HCT116 (cell line): Measurements from ENCODE around the gene MLX. TPM values are rescaled to one million over a fixed set of nuclear protein-coding genes. Genes with fewer than 3 reads are reported as not detected.

Experiments used
- ATAC-seq: fragments of 200-7000 bp; cut with Tn5 transposase; 2 replicates; pipeline ENCODE4 v1.9.1; 2020; ENCODE audit warnings: mild to moderate bottlenecking, moderate library complexity
- BruUV-seq: library from RNA; stranded (reverse); fragments of 400-500 nt; replicated peaks from 2 replicates; lab custom pipeline; 2021; lab: Mats Ljungman, UMichigan
- CTCF ChIA-PET: fragments of 300-600 bp; sonication (Branson Sonifier 250); formaldehyde crosslinking; loops from one replicate; lab custom pipeline; 2021; ENCODE audit warnings: antibody characterized with exemption; lab: Charles Lee
- POLR2A ChIA-PET: fragments of 300-600, 350-600 bp; sonication (Branson Sonifier 250); formaldehyde crosslinking; loops from one replicate; lab custom pipeline; 2021; ENCODE audit warnings: antibody characterized with exemption; lab: Charles Lee
- RAD21 ChIA-PET, 2 experiments: fragments of 300-600 bp; sonication (Branson Sonifier 250); formaldehyde crosslinking; loops; one replicate each; lab custom pipeline; 2023; ENCODE audit warnings: low total read pairs in 2 of 2; ENCODE audit not compliant: uncharacterized antibody in 2 of 2, unreplicated experiment in 2 of 2, low non-redundant PET in 1 of 2; lab: Charles Lee
- DNase-seq: peaks from one replicate; pipeline ENCODE4 v3.0.0-alpha.2; 2010; ENCODE audit warnings: low read depth, low spot score
- H2AFZ ChIP-seq: fragments of 200-600 bp; shearing (Covaris generic), sonication (generic); 2 replicates; pipeline ENCODE4 v1.6.1; 2017; ENCODE audit warnings: low read depth, mixed run types, mixed read lengths, antibody characterized with exemption, low read length; ENCODE audit not compliant: poor library complexity, severe bottlenecking
- H3K27ac ChIP-seq: 2 replicates; pipeline ENCODE4 v1.5.1; 2012; ENCODE audit warnings: low read depth, low read length
- H3K27me3 ChIP-seq: fragments of 200-600 bp; sonication (generic); 2 replicates; pipeline ENCODE4 v1.6.1; 2016; ENCODE audit warnings: mixed run types, low read length, mixed read lengths; ENCODE audit not compliant: insufficient read depth
- H3K36me3 ChIP-seq, 2 experiments: fragments of 200-500 bp in 1 of 2; fragments of 200-600 bp in 1 of 2; sonication (Bioruptor generic) in 1 of 2; sonication (generic) in 1 of 2; 2 replicates each; pipeline versions ENCODE4 v1.5.1 to v1.6.1; 2014 to 2016; ENCODE audit warnings: low read length in 2 of 2, inconsistent platforms in 1 of 2, mixed read lengths in 1 of 2, mixed run types in 1 of 2; ENCODE audit not compliant: insufficient read depth in 2 of 2, control insufficient read depth in 1 of 2
- H3K4me1 ChIP-seq, 2 experiments: fragments of 200-600 bp in 1 of 2; sonication (generic) in 1 of 2; 2 replicates each; pipeline versions ENCODE4 v1.5.1 to v1.6.1; 2012 to 2017; ENCODE audit warnings: low read length in 2 of 2, inconsistent platforms in 1 of 2, mild to moderate bottlenecking in 1 of 2, mixed read lengths in 1 of 2, mixed run types in 1 of 2, moderate library complexity in 1 of 2; ENCODE audit not compliant: insufficient read depth in 2 of 2, control insufficient read depth in 1 of 2
- H3K4me2 ChIP-seq: fragments of 200-600 bp; sonication (generic); 2 replicates; pipeline ENCODE4 v1.6.1; 2017; ENCODE audit warnings: mixed run types, low read length, mixed read lengths
- H3K4me3 ChIP-seq, 2 experiments: fragments of 200-600 bp in 1 of 2; sonication (generic) in 1 of 2; replicated peaks in 1 of 2; 2 replicates each; pipeline ENCODE4 v1.5.1; 2011 to 2016; ENCODE audit warnings: low read length in 2 of 2, control low read depth in 1 of 2, low read depth in 1 of 2, mild to moderate bottlenecking in 1 of 2, mixed read lengths in 1 of 2, mixed run types in 1 of 2
- H3K79me2 ChIP-seq: fragments of 200-600 bp; sonication (generic); 2 replicates; pipeline ENCODE4 v1.6.1; 2017; ENCODE audit warnings: mild to moderate bottlenecking, mixed run types, low read length, moderate library complexity, mixed read lengths; ENCODE audit not compliant: insufficient read depth
- H3K9ac ChIP-seq: fragments of 200-600 bp; sonication (generic); 2 replicates; pipeline ENCODE4 v1.6.1; 2016; ENCODE audit warnings: low read length, mixed read lengths
- H3K9me2 ChIP-seq: fragments of 200-600 bp; sonication (generic), shearing (Covaris generic); 2 replicates; pipeline ENCODE4 v1.6.1; 2017; ENCODE audit warnings: mixed run types, mild to moderate bottlenecking, moderate library complexity; ENCODE audit not compliant: insufficient read depth
- H3K9me3 ChIP-seq, 2 experiments: fragments of 200-500 bp in 1 of 2; fragments of 200-600 bp in 1 of 2; sonication (Bioruptor generic) in 1 of 2; sonication (generic) in 1 of 2; 2 replicates each; pipeline ENCODE4 v1.6.1; 2014 to 2017; ENCODE audit warnings: low read length in 2 of 2, mixed read lengths in 2 of 2, inconsistent platforms in 1 of 2, low read depth in 1 of 2, mild to moderate bottlenecking in 1 of 2, mixed run types in 1 of 2, moderate library complexity in 1 of 2; ENCODE audit not compliant: control insufficient read depth in 1 of 2, insufficient read depth in 1 of 2
- H4K20me1 ChIP-seq: fragments of 200-600 bp; sonication (generic), shearing (Covaris generic); 2 replicates; pipeline ENCODE4 v1.6.1; 2017; ENCODE audit warnings: mixed run types, mild to moderate bottlenecking, moderate library complexity; ENCODE audit not compliant: insufficient read depth
- CBX3 ChIP-seq: IDR thresholded peaks from 2 replicates; pipeline ENCODE4 v1.6.1; 2012; ENCODE audit warnings: low read depth
- CEBPB ChIP-seq: IDR thresholded peaks from 2 replicates; pipeline ENCODE4 v1.6.1; 2012; ENCODE audit warnings: low read depth
- EGR1 ChIP-seq: IDR thresholded peaks from 2 replicates; pipeline ENCODE4 v1.6.1; 2012; ENCODE audit warnings: low read depth
- ELF1 ChIP-seq: IDR thresholded peaks from 2 replicates; pipeline ENCODE4 v1.6.1; 2012; ENCODE audit warnings: low read depth, borderline replicate concordance
- EZH2 ChIP-seq: fragments of 200-600 bp; sonication (generic); IDR thresholded peaks from 2 replicates; pipeline ENCODE4 v1.6.1; 2017; ENCODE audit warnings: antibody characterized with exemption, mixed run types
- FOSL1 ChIP-seq: IDR thresholded peaks from 2 replicates; pipeline ENCODE4 v1.6.1; 2012; ENCODE audit warnings: low read depth
- JUND ChIP-seq: IDR thresholded peaks from 2 replicates; pipeline ENCODE4 v1.6.1; 2012
- RAD21 ChIP-seq: IDR thresholded peaks from 2 replicates; pipeline ENCODE4 v1.6.1; 2012; ENCODE audit warnings: low read depth, mild to moderate bottlenecking
- intact Hi-C: fragments of 100-400 bp; cut with micrococcal nuclease; formaldehyde crosslinking; loops from 2 replicates; pipeline ENCODE4 v1.10.0; 2022
- total RNA-seq: library from RNA; stranded (reverse); gene quantifications from one replicate; pipeline ENCODE4 v1.2.1, GENCODE V29; 2021; ENCODE audit not compliant: unreplicated experiment
- TF ChIP-seq, protein P1 (sequence below): IDR thresholded peaks from 2 replicates; pipeline ENCODE4 v1.6.1; 2012

The MLX gene
- total RNA-seq, 1 experiment from 2014 or later = 47.9 TPM

GRCh38 chr17:42607769-42608168, 40.9 kb downstream of the MLX start:
- no peak overlapping the region for H3K27ac ChIP-seq
- DNase-seq (no peak), ATAC-seq (no peak)
- POLR2A ChIA-PET = interaction anchor here (0.7 to 1.3 kb wide), 2 partner anchors 30 to 136 kb away, joined by 3 to 4 read pairs; partner anchors contain the start of gene PSMC3IP
- TF ChIP-seq CEBPB (no peak), EZH2 (no peak), RAD21 (no peak), EGR1 (no peak), CBX3 (no peak), FOSL1 (no peak), JUND (no peak), ELF1 (no peak)
- TF ChIP-seq, protein P1, sequence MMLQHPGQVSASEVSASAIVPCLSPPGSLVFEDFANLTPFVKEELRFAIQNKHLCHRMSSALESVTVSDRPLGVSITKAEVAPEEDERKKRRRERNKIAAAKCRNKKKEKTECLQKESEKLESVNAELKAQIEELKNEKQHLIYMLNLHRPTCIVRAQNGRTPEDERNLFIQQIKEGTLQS = no peak
- H2AFZ ChIP-seq = no peak overlapping the region
- H3K27me3 ChIP-seq = no peaks in the 10 kb centered on the region
- H3K4me1 ChIP-seq = peaks cover 0 to 12% of the 10 kb centered on the region in 2 experiments; a peak in 3 of 4 replicates
- peak overlapping the region; percentile 75 for H3K9ac ChIP-seq
- CTCF ChIA-PET = interaction anchor here (2.5 to 3.1 kb wide), 2 partner anchors 29 to 72 kb away, joined by 10 to 17 read pairs; no protein-coding TSS in a partner anchor
- H3K36me3 ChIP-seq = peaks cover 12 to 15% of the 10 kb centered on the region in 2 experiments; a peak in 3 of 4 replicates
- peak overlapping the region; percentile 83 for H3K4me2 ChIP-seq
- H4K20me1 ChIP-seq = no peaks in the 10 kb centered on the region
- RAD21 ChIA-PET = no interaction called here
- H3K9me2 ChIP-seq = no peaks in the 10 kb centered on the region
- intact Hi-C loops = loop anchor here (2.0 kb wide), 1 partner anchor 71 kb away; no protein-coding TSS in a partner anchor
- peaks cover 84% of the 10 kb centered on the region for H3K79me2 ChIP-seq
- H3K4me3 ChIP-seq = peak overlapping the region; percentile 85 to 94
- H3K9me3 ChIP-seq = no peaks in the 10 kb centered on the region
- BruUV-seq = no TSS peak
